K562 (cell line): ENCODE data around the gene ZNF554.

Source experiments
- CHD1 ChIP-seq: fragments of 200-600 bp; sonication (generic); IDR thresholded peaks from one replicate; pipeline ENCODE4 v1.6.1; 2012; ENCODE audit warnings: mild to moderate bottlenecking, moderate library complexity, low read length, inconsistent platforms
- GABPB1 ChIP-seq: sonication (generic); formaldehyde crosslinking; IDR thresholded peaks from 2 replicates; pipeline ENCODE4 v1.8.0; 2022; ENCODE audit warnings: mild to moderate bottlenecking, missing genetic modification reagents
- HDGF ChIP-seq: fragments of 450-650 bp; IDR thresholded peaks from 2 replicates; pipeline ENCODE4 v1.6.1; 2016
- ID3 ChIP-seq, 2 experiments: fragments of 250-450 bp in 1 of 2; fragments of 450-650 bp in 1 of 2; sonication (Bioruptor Pico) in 1 of 2; IDR thresholded peaks; 2 replicates each; pipeline versions ENCODE4 v1.6.1 to v1.8.0; 2016 to 2021; ENCODE audit warnings: mild to moderate bottlenecking in 2 of 2, moderate library complexity in 2 of 2, missing compliant biosample characterization in 1 of 2, missing genetic modification characterization in 1 of 2
- RFX1 ChIP-seq: fragments of 450-650 bp; IDR thresholded peaks from 2 replicates; pipeline ENCODE4 v1.6.1; 2016; ENCODE audit warnings: mild to moderate bottlenecking, moderate library complexity
- STAT5A ChIP-seq: IDR thresholded peaks from 2 replicates; pipeline ENCODE4 v1.6.1; 2012; ENCODE audit warnings: low read length, inconsistent platforms, borderline replicate concordance
- U2AF2 ChIP-seq: fragments of 200-400 bp; formaldehyde crosslinking; optimal IDR thresholded peaks from 2 replicates; pipeline ENCODE3; 2017; ENCODE audit warnings: low read depth, mild to moderate bottlenecking, low read length
- ZBTB7A ChIP-seq: IDR thresholded peaks from 2 replicates; pipeline ENCODE4 v1.6.1; 2011; ENCODE audit warnings: low read depth, mild to moderate bottlenecking, low read length, moderate library complexity, borderline replicate concordance; ENCODE audit not compliant: control insufficient read depth
- ZC3H4 ChIP-seq: sonication (generic); formaldehyde crosslinking; IDR thresholded peaks from 2 replicates; pipeline ENCODE4 v1.9.0; 2021; ENCODE audit warnings: missing genetic modification reagents, borderline replicate concordance

GRCh38 chr19:2780284-2780683 is 39.4 kb upstream of the ZNF554 start:
- no peak for TF ChIP-seq HDGF
- TF ChIP-seq CHD1, result no peak
- no peak for TF ChIP-seq RFX1
- TF ChIP-seq U2AF2, result no peak
- no peak for TF ChIP-seq GABPB1 (CRISPR knock-in tag)
- no peak for TF ChIP-seq ZBTB7A
- TF ChIP-seq STAT5A, result no peak
- TF ChIP-seq ZC3H4 (CRISPR knock-in tag), result no peak
- TF ChIP-seq ID3 (CRISPR knock-in tag; IDR thresholded peaks at IDR 0.05), result no peak
- no peak for TF ChIP-seq ID3 (tag; IDR thresholded peaks at IDR 0.05)
